SK-N-SH treated with all-trans-retinoic acid at 6 μM for 48 hours (cell line): ENCODE measurements around the gene CSRP1.
"Not testable (repeated sequence)": the region's sequence is repeated elsewhere in the genome, so short reads cannot be mapped to it uniquely, and the experiment has no call there.

Experiments used
- ATAC-seq: fragments of 200-7000 bp; cut with Tn5 transposase; 3 replicates; pipeline ENCODE4 v1.9.1; 2020; ENCODE audit warnings: mild to moderate bottlenecking, moderate library complexity
- CSDC2 ChIP-seq: fragments of 250-450 bp; sonication (Bioruptor Pico); IDR thresholded peaks from 2 replicates; pipeline ENCODE4 v1.5.0; 2020; ENCODE audit warnings: mild to moderate bottlenecking, moderate library complexity
- ESRRG ChIP-seq: fragments of 250-450 bp; sonication (Bioruptor Pico); IDR thresholded peaks from 2 replicates; pipeline ENCODE4 v1.6.1; 2021; ENCODE audit warnings: mild to moderate bottlenecking
- GLIS3 ChIP-seq: fragments of 250-450 bp; sonication (Bioruptor Pico); IDR thresholded peaks from 2 replicates; pipeline ENCODE4 v1.5.0; 2020; ENCODE audit warnings: mild to moderate bottlenecking, moderate library complexity
- PPARA ChIP-seq: fragments of 250-450 bp; sonication (Bioruptor Pico); IDR thresholded peaks from 2 replicates; pipeline ENCODE4 v1.5.0; 2020; ENCODE audit warnings: mild to moderate bottlenecking, borderline replicate concordance
- RARB ChIP-seq: fragments of 250-450 bp; sonication (Bioruptor Pico); IDR thresholded peaks from 2 replicates; pipeline ENCODE4 v1.8.0; 2021; ENCODE audit warnings: mild to moderate bottlenecking, moderate library complexity
- SNAI2 ChIP-seq: fragments of 250-450 bp; sonication (Bioruptor Pico); IDR thresholded peaks from 2 replicates; pipeline ENCODE4 v1.5.0; 2020; ENCODE audit warnings: mild to moderate bottlenecking, moderate library complexity
- TCF4 ChIP-seq: fragments of 250-450 bp; sonication (Bioruptor Pico); IDR thresholded peaks from 2 replicates; pipeline ENCODE4 v1.8.0; 2021; ENCODE audit warnings: mild to moderate bottlenecking, moderate library complexity, borderline replicate concordance
- TOX ChIP-seq: fragments of 250-450 bp; sonication (Bioruptor Pico); IDR thresholded peaks from 2 replicates; pipeline ENCODE4 v1.8.0; 2021; ENCODE audit warnings: mild to moderate bottlenecking, moderate library complexity, borderline replicate concordance
- ZFP3 ChIP-seq: fragments of 250-450 bp; sonication (Bioruptor Pico); IDR thresholded peaks from 2 replicates; pipeline ENCODE4 v1.5.0; 2020; ENCODE audit warnings: mild to moderate bottlenecking, moderate library complexity
- ZFP30 ChIP-seq: fragments of 450-650 bp; formaldehyde crosslinking; IDR thresholded peaks from 2 replicates; pipeline ENCODE4 v1.5.0; 2022; ENCODE audit warnings: mild to moderate bottlenecking, moderate library complexity
- ZNF565 ChIP-seq: fragments of 450-650 bp; formaldehyde crosslinking; conservative IDR thresholded peaks from 2 replicates; pipeline ENCODE4 v1.5.0; 2020; ENCODE audit warnings: low read depth, mild to moderate bottlenecking, moderate library complexity
- ZNF8 ChIP-seq: fragments of 450-650 bp; formaldehyde crosslinking; IDR thresholded peaks from 2 replicates; pipeline ENCODE4 v1.5.0; 2020; ENCODE audit warnings: mild to moderate bottlenecking, moderate library complexity
- TF ChIP-seq, protein P1 (sequence below): fragments of 250-450 bp; sonication (Bioruptor Pico); IDR thresholded peaks from 2 replicates; pipeline ENCODE4 v1.8.0; 2021; ENCODE audit warnings: low read depth, mild to moderate bottlenecking, moderate library complexity, borderline replicate concordance
- TF ChIP-seq, protein P2 (sequence below): fragments of 250-450 bp; sonication (Bioruptor Pico); IDR thresholded peaks from 2 replicates; pipeline ENCODE4 v1.8.0; 2020; ENCODE audit warnings: mild to moderate bottlenecking, moderate library complexity, borderline replicate concordance
- TF ChIP-seq, protein P3 (sequence below): fragments of 250-450 bp; sonication (Bioruptor Pico); IDR thresholded peaks from 2 replicates; pipeline ENCODE4 v1.5.1; 2021; ENCODE audit warnings: mild to moderate bottlenecking, moderate library complexity
- TF ChIP-seq, protein P4 (sequence below): fragments of 250-450 bp; sonication (Bioruptor Pico); IDR thresholded peaks from 2 replicates; pipeline ENCODE4 v1.5.0; 2020; ENCODE audit warnings: mild to moderate bottlenecking, moderate library complexity
- TF ChIP-seq, protein P5 (sequence below): fragments of 250-450 bp; sonication (Bioruptor Pico); IDR thresholded peaks from 2 replicates; pipeline ENCODE4 v1.5.1; 2020; ENCODE audit warnings: low read depth, mild to moderate bottlenecking, moderate library complexity

The CSRP1 gene

DNA sequence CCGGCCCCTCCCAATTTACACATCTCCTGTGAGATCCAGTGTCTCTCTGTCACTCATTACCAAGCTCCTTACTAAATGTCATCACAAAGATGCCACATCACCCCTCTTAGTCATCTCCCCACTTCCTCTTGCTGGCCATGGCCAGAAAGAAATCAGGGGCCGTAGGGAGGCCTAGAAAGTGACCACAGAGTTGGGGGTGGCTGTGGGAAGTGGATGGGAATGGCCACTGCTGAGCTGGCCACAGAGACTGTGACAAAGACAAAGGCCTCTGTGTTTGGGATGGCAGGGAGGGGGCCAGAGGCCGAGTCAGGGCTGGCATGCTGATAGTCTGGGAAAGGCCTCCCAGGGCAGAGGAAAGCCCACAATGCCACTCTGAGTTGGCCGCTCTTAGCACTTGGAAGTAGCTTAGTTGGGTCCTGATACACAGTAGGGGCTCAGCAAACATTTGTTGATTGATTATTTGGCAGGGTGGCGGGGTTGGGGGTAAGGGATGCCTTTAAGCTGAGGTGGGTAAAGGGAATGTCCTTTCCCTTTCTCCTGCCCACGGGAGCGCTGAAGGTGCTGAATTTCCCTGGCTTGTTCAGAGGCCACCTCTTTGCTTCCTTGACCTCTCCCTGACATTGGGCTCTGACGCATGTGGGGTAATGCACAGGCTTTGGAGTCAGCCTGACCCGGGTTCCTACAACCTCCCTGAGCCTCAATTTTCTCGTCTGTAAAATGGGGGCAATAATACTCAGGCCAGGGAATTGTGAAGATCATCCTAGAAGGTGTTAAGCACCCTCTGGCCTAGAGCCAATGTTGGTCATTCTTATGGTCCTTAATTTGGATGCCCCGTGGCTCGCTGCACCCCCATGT, 45.2 kb upstream of the CSRP1 start:
- peak; percentile 55 for ATAC-seq

DNA sequence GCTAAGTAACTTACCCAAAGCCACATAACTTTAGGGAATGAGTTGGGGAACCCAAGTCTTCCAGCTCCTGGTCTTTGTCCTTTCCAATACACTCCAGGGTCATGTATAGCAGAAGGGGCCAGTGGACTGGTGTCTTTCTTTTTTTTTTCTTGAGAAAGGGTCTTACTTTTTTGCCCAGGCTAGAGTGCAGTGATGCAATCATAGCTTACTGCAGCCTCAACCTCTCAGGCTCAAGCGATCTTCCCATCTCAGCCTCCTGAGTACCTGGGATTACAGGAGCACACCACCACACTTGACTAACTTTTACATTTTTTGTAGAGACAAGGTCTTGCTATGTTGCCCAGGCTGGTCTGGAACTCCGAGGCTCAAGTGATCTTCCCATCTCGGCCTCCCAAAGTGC, 44.2 kb upstream of the CSRP1 start:
- TF ChIP-seq, protein P1, sequence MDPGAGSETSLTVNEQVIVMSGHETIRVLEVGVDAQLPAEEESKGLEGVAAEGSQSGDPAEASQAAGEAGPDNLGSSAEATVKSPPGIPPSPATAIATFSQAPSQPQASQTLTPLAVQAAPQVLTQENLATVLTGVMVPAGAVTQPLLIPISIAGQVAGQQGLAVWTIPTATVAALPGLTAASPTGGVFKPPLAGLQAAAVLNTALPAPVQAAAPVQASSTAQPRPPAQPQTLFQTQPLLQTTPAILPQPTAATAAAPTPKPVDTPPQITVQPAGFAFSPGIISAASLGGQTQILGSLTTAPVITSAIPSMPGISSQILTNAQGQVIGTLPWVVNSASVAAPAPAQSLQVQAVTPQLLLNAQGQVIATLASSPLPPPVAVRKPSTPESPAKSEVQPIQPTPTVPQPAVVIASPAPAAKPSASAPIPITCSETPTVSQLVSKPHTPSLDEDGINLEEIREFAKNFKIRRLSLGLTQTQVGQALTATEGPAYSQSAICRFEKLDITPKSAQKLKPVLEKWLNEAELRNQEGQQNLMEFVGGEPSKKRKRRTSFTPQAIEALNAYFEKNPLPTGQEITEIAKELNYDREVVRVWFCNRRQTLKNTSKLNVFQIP (CRISPR knock-in tag) = no peak
- TF ChIP-seq, protein P2, sequence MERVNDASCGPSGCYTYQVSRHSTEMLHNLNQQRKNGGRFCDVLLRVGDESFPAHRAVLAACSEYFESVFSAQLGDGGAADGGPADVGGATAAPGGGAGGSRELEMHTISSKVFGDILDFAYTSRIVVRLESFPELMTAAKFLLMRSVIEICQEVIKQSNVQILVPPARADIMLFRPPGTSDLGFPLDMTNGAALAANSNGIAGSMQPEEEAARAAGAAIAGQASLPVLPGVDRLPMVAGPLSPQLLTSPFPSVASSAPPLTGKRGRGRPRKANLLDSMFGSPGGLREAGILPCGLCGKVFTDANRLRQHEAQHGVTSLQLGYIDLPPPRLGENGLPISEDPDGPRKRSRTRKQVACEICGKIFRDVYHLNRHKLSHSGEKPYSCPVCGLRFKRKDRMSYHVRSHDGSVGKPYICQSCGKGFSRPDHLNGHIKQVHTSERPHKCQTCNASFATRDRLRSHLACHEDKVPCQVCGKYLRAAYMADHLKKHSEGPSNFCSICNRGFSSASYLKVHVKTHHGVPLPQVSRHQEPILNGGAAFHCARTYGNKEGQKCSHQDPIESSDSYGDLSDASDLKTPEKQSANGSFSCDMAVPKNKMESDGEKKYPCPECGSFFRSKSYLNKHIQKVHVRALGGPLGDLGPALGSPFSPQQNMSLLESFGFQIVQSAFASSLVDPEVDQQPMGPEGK (CRISPR knock-in tag) = no peak
- TF ChIP-seq, protein P3, sequence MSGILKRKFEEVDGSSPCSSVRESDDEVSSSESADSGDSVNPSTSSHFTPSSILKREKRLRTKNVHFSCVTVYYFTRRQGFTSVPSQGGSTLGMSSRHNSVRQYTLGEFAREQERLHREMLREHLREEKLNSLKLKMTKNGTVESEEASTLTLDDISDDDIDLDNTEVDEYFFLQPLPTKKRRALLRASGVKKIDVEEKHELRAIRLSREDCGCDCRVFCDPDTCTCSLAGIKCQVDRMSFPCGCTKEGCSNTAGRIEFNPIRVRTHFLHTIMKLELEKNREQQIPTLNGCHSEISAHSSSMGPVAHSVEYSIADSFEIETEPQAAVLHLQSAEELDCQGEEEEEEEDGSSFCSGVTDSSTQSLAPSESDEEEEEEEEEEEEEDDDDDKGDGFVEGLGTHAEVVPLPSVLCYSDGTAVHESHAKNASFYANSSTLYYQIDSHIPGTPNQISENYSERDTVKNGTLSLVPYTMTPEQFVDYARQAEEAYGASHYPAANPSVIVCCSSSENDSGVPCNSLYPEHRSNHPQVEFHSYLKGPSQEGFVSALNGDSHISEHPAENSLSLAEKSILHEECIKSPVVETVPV = no peak
- TF ChIP-seq ZFP3 (CRISPR knock-in tag) = no peak
- no peak for ATAC-seq

More for the DNA sequence above, 45.2 kb upstream of the CSRP1 start:
- 0 out of 2 replicates have a peak, but pooled peaks have one; percentile 16 for TF ChIP-seq RARB (CRISPR knock-in tag)
- TF ChIP-seq TOX (CRISPR knock-in tag) = no peak

DNA sequence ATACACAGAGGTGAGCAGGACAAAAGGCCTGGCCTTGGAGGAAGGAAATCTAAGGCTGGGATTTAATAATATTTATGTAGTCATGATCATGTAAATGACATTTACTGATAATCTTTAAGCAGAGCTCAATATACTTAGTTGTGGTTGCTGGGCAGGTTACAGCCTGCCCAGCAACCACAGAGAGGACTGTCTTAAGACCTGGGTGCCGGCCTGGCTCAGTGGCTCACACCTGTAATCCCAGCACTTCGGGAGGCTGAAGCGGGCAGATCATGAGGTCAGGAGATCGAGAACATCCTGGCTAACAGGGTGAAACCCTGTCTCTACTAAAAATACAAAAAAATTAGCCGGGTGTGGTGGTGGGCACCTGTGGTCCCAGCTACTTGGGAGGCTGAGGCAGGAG, 42.6 kb upstream of the CSRP1 start:
- not testable (repeated sequence) for ATAC-seq

DNA sequence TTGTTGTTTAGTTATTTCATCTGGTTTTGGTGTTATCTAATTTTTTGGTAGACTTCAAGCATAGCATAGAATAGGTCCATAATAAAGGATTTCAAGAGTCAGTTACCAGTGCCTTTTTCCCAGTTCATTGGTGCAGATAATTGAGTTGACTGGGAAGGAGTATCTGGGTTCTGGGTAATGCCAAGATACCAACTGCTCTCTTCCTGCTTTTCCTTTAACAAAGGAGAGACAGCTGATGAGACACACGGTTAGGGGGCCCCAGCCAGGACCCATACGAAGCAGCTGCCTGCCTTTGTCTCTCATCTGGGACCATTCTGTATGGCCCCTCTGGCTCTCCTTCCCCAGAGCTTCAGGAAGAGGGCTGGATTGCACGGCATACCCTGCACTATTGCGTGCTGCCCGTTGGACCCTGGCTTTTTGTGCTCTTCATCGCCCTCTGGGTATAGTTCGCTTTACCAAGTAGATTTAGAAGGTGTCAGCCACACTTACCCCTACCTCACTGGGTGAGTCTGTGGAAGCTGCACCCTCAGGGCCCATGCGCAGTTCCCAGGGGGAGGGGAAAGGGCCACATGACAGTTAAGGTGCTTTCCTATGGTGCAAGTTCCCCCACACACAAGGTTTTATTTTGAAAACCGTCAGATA, 39.0 kb upstream of the CSRP1 start:
- ATAC-seq = peak; percentile 38
- TF ChIP-seq RARB (CRISPR knock-in tag) (no peak), ZNF565 (no peak), ZNF8 (CRISPR knock-in tag) (no peak), ESRRG (no peak), PPARA (CRISPR knock-in tag) (no peak), CSDC2 (CRISPR knock-in tag) (no peak), ZFP3 (CRISPR knock-in tag) (no peak), SNAI2 (no peak), TCF4 (CRISPR knock-in tag) (no peak), TOX (CRISPR knock-in tag) (no peak), GLIS3 (CRISPR knock-in tag) (no peak), ZFP30 (no peak)
- TF ChIP-seq, protein P4, sequence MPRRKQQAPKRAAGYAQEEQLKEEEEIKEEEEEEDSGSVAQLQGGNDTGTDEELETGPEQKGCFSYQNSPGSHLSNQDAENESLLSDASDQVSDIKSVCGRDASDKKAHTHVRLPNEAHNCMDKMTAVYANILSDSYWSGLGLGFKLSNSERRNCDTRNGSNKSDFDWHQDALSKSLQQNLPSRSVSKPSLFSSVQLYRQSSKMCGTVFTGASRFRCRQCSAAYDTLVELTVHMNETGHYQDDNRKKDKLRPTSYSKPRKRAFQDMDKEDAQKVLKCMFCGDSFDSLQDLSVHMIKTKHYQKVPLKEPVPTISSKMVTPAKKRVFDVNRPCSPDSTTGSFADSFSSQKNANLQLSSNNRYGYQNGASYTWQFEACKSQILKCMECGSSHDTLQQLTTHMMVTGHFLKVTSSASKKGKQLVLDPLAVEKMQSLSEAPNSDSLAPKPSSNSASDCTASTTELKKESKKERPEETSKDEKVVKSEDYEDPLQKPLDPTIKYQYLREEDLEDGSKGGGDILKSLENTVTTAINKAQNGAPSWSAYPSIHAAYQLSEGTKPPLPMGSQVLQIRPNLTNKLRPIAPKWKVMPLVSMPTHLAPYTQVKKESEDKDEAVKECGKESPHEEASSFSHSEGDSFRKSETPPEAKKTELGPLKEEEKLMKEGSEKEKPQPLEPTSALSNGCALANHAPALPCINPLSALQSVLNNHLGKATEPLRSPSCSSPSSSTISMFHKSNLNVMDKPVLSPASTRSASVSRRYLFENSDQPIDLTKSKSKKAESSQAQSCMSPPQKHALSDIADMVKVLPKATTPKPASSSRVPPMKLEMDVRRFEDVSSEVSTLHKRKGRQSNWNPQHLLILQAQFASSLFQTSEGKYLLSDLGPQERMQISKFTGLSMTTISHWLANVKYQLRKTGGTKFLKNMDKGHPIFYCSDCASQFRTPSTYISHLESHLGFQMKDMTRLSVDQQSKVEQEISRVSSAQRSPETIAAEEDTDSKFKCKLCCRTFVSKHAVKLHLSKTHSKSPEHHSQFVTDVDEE = no peak
- TF ChIP-seq, protein P5, sequence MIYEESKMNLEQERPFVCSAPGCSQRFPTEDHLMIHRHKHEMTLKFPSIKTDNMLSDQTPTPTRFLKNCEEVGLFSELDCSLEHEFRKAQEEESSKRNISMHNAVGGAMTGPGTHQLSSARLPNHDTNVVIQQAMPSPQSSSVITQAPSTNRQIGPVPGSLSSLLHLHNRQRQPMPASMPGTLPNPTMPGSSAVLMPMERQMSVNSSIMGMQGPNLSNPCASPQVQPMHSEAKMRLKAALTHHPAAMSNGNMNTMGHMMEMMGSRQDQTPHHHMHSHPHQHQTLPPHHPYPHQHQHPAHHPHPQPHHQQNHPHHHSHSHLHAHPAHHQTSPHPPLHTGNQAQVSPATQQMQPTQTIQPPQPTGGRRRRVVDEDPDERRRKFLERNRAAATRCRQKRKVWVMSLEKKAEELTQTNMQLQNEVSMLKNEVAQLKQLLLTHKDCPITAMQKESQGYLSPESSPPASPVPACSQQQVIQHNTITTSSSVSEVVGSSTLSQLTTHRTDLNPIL = no peak
- TF ChIP-seq, protein P2 (CRISPR knock-in tag) = no peak
